Natural killer cell (primary cell): ENCODE measurements around the gene ADRA2C. TPM values are rescaled to one million over a fixed set of nuclear protein-coding genes. Genes with fewer than 3 reads are reported as not detected.

ENCODE experiments used
- ATAC-seq, 3 donors: fragments of 150-1000 bp in 2 of 3; fragments of 200-7000 bp in 1 of 3; cut with Tn5 transposase; 1 replicate in 1 of 3; 2 replicates in 2 of 3; pipeline ENCODE4 v1.10.0; 2021; ENCODE audit warnings: mild to moderate bottlenecking in 2 of 3, moderate library complexity in 2 of 3
- DNase-seq, 2 donors: peaks; one replicate each; pipeline versions ENCODE4 v3.0.0 to v3.0.0-alpha.2; 2013 to 2021; ENCODE audit warnings: mixed read lengths in 1 of 2
- H3K27ac ChIP-seq: one replicate; pipeline ENCODE4 v1.5.1; 2013; ENCODE audit warnings: mild to moderate bottlenecking, low read length
- H3K27me3 ChIP-seq: one replicate; pipeline ENCODE4 v1.6.1; 2013; ENCODE audit warnings: low read length; ENCODE audit not compliant: control insufficient read depth, insufficient read depth
- H3K36me3 ChIP-seq: one replicate; pipeline ENCODE4 v1.6.1; 2013; ENCODE audit warnings: low read length; ENCODE audit not compliant: control insufficient read depth, insufficient read depth
- H3K4me1 ChIP-seq: one replicate; pipeline ENCODE4 v1.6.1; 2013; ENCODE audit warnings: low read length; ENCODE audit not compliant: control insufficient read depth, insufficient read depth
- H3K4me3 ChIP-seq: one replicate; pipeline ENCODE4 v1.5.1; 2013; ENCODE audit warnings: low read length
- H3K9me3 ChIP-seq: one replicate; pipeline ENCODE4 v1.6.1; 2013; ENCODE audit warnings: low read length; ENCODE audit not compliant: control insufficient read depth, insufficient read depth
- H3K27ac Mint-ChIP-seq, 2 donors: one replicate each; pipeline ENCODE4 v1.8.0; 2022; ENCODE audit warnings: mild to moderate bottlenecking in 2 of 2, mixed read lengths in 2 of 2, moderate library complexity in 1 of 2
- H3K27me3 Mint-ChIP-seq, 2 donors: one replicate each; pipeline ENCODE4 v1.8.0; 2022; ENCODE audit warnings: low read depth in 2 of 2, mixed read lengths in 2 of 2
- H3K36me3 Mint-ChIP-seq: one replicate; pipeline ENCODE4 v1.8.0; 2022; ENCODE audit warnings: mixed read lengths
- H3K4me1 Mint-ChIP-seq, 2 donors: one replicate each; pipeline ENCODE4 v1.8.0; 2022; ENCODE audit warnings: mixed read lengths in 2 of 2
- H3K4me3 Mint-ChIP-seq: one replicate; pipeline ENCODE4 v1.8.0; 2022; ENCODE audit warnings: mild to moderate bottlenecking, moderate library complexity, mixed read lengths
- H3K9me3 Mint-ChIP-seq, 2 donors: one replicate each; pipeline ENCODE4 v1.8.0; 2022; ENCODE audit warnings: mixed read lengths in 2 of 2
- CTCF ChIP-seq: fragments of 200-600 bp; IDR thresholded peaks from one replicate; pipeline ENCODE4 v1.8.0; 2022; ENCODE audit warnings: antibody characterized with exemption
- WGBS: methylation state at CpG from one replicate; pipeline ENCODE4 v1.1.7; 2013; ENCODE audit warnings: missing lambda C conversion rate; ENCODE audit not compliant: insufficient coverage; 5-methylcytosine and 5-hydroxymethylcytosine counted together
- intact Hi-C: fragments of 100-400 bp; cut with micrococcal nuclease; formaldehyde crosslinking; loops from one replicate; pipeline ENCODE4 v1.14.2; 2022
- total RNA-seq, 4 donors: library from RNA; stranded (reverse); fragments of 120-200 nt in 1 of 4; gene quantifications; one replicate each; pipeline versions ENCODE4 v1.2.3 to v1.2.4, GENCODE V29; 2013 to 2022

The ADRA2C gene
- total RNA-seq, 3 donors from 2014 or later (not counting 1 experiment from before 2014, with no cell fraction given), result not detected

- Mint-ChIP-seq H3K9me3 (no peaks in the 10 kb centered on the region), H3K4me3 (no peak overlapping the region), H3K36me3 (no peaks in the 10 kb centered on the region), H3K27ac (no peak overlapping the region), H3K4me1 (no peaks in the 10 kb centered on the region), H3K27me3 (peaks cover 0 to 14% of the 10 kb centered on the region in 2 donors)
- ATAC-seq (no peak), DNase-seq (no peak)
- Histone ChIP-seq H3K27ac (no peak overlapping the region), H3K9me3 (no peaks in the 10 kb centered on the region), H3K27me3 (peaks cover under 1% of the 10 kb centered on the region), H3K4me3 (no peak overlapping the region), H3K36me3 (no peaks in the 10 kb centered on the region), H3K4me1 (peaks cover 2% of the 10 kb centered on the region)
- 85% methylated on average over 24 of the region's 24 CpGs for WGBS
- intact Hi-C loops, result no loop called here
- no peak for TF ChIP-seq CTCF
These were observed 5.8 kb downstream of the ADRA2C start for GRCh38 chr4:3771939-3772495.

- Histone ChIP-seq H3K4me1 (no peaks in the 10 kb centered on the region), H3K27me3 (no peaks in the 10 kb centered on the region), H3K36me3 (no peaks in the 10 kb centered on the region), H3K9me3 (no peaks in the 10 kb centered on the region), H3K4me3 (no peak overlapping the region), H3K27ac (no peak overlapping the region)
- no peak for ATAC-seq
- Mint-ChIP-seq H3K9me3 (no peaks in the 10 kb centered on the region), H3K36me3 (no peaks in the 10 kb centered on the region), H3K4me1 (no peaks in the 10 kb centered on the region), H3K27me3 (peaks cover 2 to 11% of the 10 kb centered on the region in 2 donors), H3K4me3 (no peak overlapping the region), H3K27ac (no peak overlapping the region)
- intact Hi-C loops, result no loop called here
- no peak for DNase-seq
- 74% methylated on average over 8 of the region's 8 CpGs for WGBS
- no peak for TF ChIP-seq CTCF
These were observed 6.4 kb downstream of the ADRA2C start for GRCh38 chr4:3772632-3773031.

GRCh38 chr4:3773552-3774001 is 7.4 kb downstream of the ADRA2C start:
- no peaks in the 10 kb centered on the region for H3K4me1 Mint-ChIP-seq
- no peaks in the 10 kb centered on the region for H3K36me3 Mint-ChIP-seq
- H3K27me3 ChIP-seq, result no peaks in the 10 kb centered on the region
- 81% methylated on average over 17 of the region's 17 CpGs for WGBS
- no peak for TF ChIP-seq CTCF
- H3K4me3 ChIP-seq, result no peak overlapping the region
- no peak for DNase-seq
- H3K4me1 ChIP-seq, result no peaks in the 10 kb centered on the region
- H3K27ac ChIP-seq, result no peak overlapping the region
- intact Hi-C loops, result no loop called here
- no peak overlapping the region for H3K27ac Mint-ChIP-seq
- H3K9me3 Mint-ChIP-seq, result no peaks in the 10 kb centered on the region
- no peak overlapping the region for H3K4me3 Mint-ChIP-seq
- no peaks in the 10 kb centered on the region for H3K9me3 ChIP-seq
- H3K36me3 ChIP-seq, result no peaks in the 10 kb centered on the region
- H3K27me3 Mint-ChIP-seq, result peaks cover 7 to 13% of the 10 kb centered on the region in 2 donors
- no peak for ATAC-seq
